Measurements from ENCODE around the gene CTPS2.

CTPS2 gene

DNA sequence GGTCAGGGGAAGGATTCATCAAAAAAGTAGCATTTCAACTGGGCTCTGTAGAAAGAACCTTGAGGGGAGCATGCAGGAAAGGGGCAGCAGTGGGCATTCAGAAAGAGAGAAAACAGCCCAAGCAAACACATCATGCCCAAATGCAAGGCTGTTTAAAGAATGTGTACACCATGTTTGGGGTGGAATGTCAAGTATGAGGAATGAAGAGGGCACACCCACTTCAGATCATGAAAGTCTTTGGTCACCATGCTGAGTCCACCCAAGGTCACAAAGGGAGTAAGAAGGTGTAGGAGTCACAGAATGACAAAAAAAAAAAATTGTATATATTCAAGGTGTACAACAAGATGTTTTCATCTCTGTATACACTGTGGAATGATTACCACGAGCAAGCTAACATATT, 53.1 kb downstream of the CTPS2 start:
- TF ChIP-seq, protein P1, sequence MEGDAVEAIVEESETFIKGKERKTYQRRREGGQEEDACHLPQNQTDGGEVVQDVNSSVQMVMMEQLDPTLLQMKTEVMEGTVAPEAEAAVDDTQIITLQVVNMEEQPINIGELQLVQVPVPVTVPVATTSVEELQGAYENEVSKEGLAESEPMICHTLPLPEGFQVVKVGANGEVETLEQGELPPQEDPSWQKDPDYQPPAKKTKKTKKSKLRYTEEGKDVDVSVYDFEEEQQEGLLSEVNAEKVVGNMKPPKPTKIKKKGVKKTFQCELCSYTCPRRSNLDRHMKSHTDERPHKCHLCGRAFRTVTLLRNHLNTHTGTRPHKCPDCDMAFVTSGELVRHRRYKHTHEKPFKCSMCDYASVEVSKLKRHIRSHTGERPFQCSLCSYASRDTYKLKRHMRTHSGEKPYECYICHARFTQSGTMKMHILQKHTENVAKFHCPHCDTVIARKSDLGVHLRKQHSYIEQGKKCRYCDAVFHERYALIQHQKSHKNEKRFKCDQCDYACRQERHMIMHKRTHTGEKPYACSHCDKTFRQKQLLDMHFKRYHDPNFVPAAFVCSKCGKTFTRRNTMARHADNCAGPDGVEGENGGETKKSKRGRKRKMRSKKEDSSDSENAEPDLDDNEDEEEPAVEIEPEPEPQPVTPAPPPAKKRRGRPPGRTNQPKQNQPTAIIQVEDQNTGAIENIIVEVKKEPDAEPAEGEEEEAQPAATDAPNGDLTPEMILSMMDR (IDR thresholded peaks at IDR 0.05): no peak

DNA sequence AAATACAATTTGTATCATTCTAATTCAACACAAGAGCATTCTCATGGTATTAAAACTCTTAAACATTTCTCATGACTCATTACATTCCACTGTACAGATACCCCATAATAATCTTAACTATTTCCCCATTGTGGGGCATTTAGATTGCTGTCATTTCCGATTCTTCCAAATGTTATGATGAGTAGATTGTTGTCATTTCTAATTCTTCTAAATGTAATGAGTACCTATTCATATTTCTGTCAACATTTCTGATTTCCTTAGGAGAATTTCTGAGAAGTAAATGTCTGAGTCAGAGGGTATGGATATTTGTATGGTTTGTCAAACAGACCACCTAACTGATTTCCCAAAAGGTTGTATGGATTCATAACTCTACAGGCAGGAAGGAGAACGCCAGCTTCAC, 54.2 kb downstream of the CTPS2 start:
- TF ChIP-seq, protein P1 (IDR thresholded peaks at IDR 0.05): no peak

DNA sequence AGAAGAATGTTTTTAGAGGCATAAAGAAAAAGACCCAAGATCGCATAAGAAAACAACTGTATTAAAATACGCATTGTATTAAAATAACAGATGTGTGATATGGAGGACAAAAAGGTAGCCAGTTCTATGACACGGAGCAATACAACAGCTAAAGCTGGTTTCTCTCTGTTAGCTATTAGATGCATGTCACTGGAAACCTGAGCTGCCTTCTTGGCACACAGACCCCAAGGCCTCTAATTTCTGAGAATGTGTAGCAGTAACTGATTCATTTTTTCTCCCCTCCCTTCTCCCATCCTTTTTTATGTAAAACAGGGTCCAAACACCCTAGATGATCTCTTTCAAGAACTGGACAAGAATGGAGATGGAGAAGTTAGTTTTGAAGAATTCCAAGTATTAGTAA, 58.4 kb downstream of the CTPS2 start:
- TF ChIP-seq, protein P1 (IDR thresholded peaks at IDR 0.05): no peak

DNA sequence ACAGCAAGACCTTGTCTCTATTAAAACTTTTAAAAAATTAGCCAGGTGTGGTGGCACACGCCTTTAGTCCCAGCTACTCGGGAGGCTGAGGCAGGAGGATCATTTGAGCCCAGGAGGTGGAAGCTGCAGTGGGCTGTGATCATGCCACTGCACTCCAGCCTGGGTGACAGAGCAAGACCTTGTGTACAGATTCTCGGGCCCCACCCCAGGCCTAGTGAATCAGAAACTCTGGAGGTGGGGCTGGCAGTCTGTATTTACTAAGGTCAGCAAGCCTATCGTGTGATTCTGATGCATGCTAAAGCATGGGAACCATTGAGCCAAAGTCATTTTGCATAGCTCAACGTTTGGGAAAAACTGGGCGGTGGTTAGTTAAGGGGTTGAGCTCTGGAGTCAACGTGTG, 59.0 kb downstream of the CTPS2 start:
- TF ChIP-seq, protein P1 (IDR thresholded peaks at IDR 0.05): no peak

DNA sequence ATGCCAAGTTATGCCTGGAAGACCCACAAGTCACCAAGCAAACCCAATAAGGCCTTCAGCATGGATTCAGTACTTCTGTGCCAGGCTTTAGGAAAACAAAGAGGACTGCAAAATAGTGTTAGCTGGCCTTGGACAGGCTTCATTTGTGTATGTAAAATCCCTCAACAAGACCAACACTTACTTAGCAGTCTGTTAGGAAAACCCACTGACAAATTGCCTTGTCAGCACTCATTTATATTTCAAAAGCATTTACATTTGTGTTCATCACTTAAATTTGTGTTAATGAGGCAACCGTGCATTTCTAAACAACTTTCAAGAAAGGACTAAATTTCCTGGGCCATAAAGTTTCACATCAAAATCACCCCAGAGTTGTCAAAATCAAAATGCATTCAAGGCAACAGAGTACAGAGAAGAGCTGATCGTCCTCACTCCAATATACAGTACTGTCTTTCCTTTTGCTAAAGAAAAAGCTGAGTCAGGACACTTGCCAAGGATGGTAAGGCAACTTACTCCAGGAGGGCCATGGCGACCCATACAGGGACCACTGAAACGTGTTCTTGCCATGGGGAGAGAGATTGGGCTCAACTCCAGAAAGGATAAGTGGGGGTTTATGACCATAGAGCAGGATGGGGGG, 61.0 kb downstream of the CTPS2 start:
- TF ChIP-seq, protein P1 (IDR thresholded peaks at IDR 0.05): no peak

DNA sequence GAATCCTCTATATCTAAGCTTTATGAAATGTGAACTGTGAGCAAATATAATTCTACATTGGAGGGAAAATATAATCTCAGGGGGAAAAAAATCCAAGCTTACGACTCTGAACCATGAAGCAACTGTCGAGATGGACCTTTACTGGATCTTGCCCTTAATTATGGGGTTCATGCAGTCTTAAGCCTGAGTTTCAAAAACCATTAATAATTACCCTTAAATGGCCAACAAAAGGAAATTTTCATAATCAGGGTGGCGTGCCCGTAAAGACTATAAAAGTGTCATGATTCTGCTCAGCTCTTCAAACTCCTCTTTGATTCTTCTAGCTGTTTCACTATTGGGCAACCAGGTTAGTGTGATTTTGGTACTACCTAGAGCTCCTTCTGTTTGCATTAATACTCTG, 62.6 kb downstream of the CTPS2 start, which contains the start of gene S100G:
TSS of gene S100G (plus strand) at position 301 of the 400 bp plus-strand sequence. CDS start 849 bp downstream, outside the sequence.
- TF ChIP-seq, protein P1 (IDR thresholded peaks at IDR 0.05): no peak

DNA sequence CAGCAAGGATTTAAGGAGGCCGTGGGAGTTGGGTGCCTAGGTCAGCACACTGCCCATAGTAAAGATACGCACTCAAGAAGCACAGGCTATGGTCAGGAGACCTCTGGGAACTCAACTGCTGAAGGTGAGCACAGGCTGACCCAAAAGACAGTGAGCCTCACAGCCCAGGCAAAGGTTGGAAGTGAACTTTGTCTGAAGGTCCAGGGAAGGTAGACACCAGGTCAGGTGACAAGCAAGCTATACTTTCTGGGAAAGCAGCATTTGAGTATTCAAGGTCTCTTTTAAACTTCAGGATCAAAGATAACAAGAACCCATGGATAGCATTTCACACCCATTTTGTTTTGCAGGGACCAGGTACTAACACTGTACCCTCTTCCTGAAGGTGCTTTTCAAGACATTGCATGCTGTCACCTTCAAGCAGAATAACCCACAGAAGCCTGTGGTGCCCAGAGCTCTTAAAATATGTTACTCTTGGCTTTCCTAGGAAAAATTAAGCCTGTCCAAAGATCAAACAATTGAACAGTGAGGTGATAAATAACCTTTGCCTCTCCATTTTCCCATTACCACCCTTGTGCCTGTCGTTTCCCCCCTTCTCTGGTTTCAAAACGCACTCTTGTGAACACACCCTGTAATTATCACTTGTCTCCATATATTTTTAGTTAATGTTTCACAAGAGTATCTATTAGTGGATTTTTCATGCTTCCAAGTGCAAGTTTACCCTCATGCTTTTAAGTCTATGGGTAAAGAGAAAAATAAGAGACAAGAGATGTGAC, 65.9 kb downstream of the CTPS2 start:
- TF ChIP-seq, protein P1 (IDR thresholded peaks at IDR 0.05): no peak
